ENCODE data around the gene CRIM1. TPM values are rescaled to one million over a fixed set of nuclear protein-coding genes. Genes with fewer than 3 reads are reported as not detected.

Gene CRIM1
- total RNA-seq, 2 experiments from 2014 or later = 1.8 to 2.3 TPM

DNA sequence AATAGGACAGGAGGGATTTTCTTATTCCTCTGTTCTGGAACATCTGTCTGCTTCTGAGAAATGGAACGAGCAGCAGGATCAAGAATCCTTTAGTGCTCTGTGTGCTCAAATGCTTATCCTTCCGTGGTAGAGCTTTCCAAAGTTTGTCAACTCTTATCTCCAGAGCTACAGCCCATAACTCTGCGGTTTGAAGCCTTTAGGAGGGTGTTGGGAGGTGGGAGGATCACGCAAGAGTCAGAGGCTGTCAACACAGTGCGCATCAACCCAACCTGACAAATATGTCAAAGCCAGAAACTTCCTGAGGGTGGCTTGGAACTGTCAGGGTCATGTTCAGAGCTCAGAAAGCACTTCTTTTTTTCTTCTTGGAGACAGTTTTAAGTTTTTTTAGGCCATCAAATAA, 95.9 kb downstream of the CRIM1 start:
- ChIA-PET POLR2A (no interaction called here), CTCF (interaction anchor here (0.6 to 1.5 kb wide), 2 partner anchors 10 to 52 kb away, joined by 3 read pairs; no protein-coding TSS in a partner anchor)
- DNase-seq = no peak
- no peak overlapping the region for H3K27ac Mint-ChIP-seq
- no peaks in the 10 kb centered on the region for H3K9me3 Mint-ChIP-seq
- no peaks in the 10 kb centered on the region for H3K4me1 Mint-ChIP-seq
- no peak overlapping the region for H3K4me3 Mint-ChIP-seq
- no peaks in the 10 kb centered on the region for H3K27me3 Mint-ChIP-seq
- H3K36me3 Mint-ChIP-seq (ENCODE audit: low read depth) = no peaks in the 10 kb centered on the region

DNA sequence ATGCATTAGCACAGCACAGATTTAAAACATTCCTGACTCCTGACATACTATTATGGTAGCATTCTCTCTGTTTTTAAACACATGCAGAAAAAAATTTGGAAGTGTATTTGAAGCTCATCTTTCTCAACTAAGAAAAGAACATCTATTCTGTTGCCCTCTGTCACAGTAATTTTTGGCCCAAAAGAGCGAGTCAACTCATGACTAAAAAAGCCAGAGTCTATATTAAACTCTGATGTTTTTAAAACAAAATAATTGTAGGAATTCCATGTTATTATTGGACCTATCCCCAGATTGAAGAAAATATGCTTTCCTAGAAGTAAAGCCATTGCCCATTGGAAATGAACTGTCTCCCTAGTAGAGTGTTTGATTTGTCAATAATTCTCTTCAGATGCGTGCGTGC, 96.7 kb downstream of the CRIM1 start:
- Mint-ChIP-seq H3K9me3 (no peaks in the 10 kb centered on the region), H3K4me3 (no peak overlapping the region), H3K27me3 (no peaks in the 10 kb centered on the region), H3K27ac (no peak overlapping the region), H3K4me1 (no peaks in the 10 kb centered on the region), H3K36me3 (ENCODE audit: low read depth) (no peaks in the 10 kb centered on the region)
- CTCF ChIA-PET = interaction anchor here (1.5 kb wide), 1 partner anchor 10 kb away, joined by 3 read pairs; no protein-coding TSS in a partner anchor
- POLR2A ChIA-PET = no interaction called here
- no peak for DNase-seq

DNA sequence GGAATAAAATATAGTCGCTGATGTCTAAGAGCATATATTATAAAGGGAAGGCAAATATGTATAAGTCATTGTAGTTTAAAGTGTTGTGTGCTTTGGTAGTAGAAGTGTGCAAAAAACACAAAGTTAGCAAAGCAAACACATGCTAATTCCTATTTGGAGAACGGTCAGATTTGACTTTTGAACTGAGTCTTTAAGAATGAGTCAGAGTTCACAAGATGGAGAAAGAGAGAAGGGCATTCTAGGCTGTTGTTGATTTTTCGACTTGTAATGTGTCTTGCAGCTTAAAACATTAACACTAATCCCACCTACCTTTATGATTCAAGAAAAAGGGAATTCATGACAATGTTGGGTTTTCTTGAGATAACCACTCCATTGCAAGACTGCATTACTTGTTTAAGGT, 98.1 kb downstream of the CRIM1 start:
- no peaks in the 10 kb centered on the region for H3K9me3 Mint-ChIP-seq
- ChIA-PET CTCF (no interaction called here), POLR2A (no interaction called here)
- no peak overlapping the region for H3K4me3 Mint-ChIP-seq
- DNase-seq = no peak
- H3K27me3 Mint-ChIP-seq = no peaks in the 10 kb centered on the region
- H3K36me3 Mint-ChIP-seq (ENCODE audit: low read depth) = no peaks in the 10 kb centered on the region
- H3K4me1 Mint-ChIP-seq = no peaks in the 10 kb centered on the region
- H3K27ac Mint-ChIP-seq = no peak overlapping the region

DNA sequence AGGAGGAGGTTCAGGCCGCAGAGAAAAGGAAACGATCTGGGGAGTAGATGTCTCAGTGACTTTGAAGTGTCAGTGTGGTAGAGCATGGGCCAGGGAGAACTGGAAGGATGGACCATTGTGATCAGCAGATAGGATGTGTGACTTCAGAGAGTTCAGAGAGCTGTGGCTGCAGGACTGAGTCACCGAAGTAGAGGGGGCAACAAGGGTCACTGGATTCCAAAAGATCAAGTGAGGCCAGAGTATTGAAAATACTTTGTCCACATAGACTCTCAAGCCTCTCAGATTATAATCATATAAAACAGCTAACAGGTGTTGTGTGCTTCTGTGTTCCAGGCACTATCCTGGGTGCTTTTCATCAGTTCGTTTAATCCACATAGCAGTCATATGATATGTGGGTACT, 99.4 kb downstream of the CRIM1 start:
- CTCF ChIA-PET = no interaction called here
- Mint-ChIP-seq H3K27ac (no peak overlapping the region), H3K4me3 (no peak overlapping the region), H3K36me3 (ENCODE audit: low read depth) (no peaks in the 10 kb centered on the region), H3K27me3 (no peaks in the 10 kb centered on the region), H3K9me3 (no peaks in the 10 kb centered on the region), H3K4me1 (no peaks in the 10 kb centered on the region)
- POLR2A ChIA-PET = no interaction called here
- DNase-seq = no peak

DNA sequence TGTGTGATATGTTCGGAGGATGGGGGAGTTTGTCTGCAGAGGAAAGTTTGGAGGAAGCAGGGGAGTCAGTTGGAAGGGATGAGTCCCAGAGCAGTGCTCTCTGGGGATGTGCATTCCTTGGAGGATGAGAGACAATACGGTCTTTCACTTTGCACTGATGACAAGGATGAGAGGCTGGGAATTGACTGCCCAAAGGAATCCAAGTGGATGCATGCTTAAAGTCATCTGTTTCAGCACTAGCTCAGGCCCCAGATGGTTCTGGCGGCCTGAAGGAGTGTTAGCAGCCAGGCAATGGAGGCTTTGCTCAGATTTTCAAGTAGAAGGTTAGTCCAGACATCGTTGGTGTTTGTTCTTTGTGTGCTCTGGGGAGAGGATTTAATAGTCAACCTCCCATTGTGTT, 100.2 kb downstream of the CRIM1 start:
- H3K4me3 Mint-ChIP-seq = no peak overlapping the region
- H3K27me3 Mint-ChIP-seq = no peaks in the 10 kb centered on the region
- CTCF ChIA-PET = interaction anchor here (0.9 kb wide), 1 partner anchor 9 kb away, joined by 3 read pairs; no protein-coding TSS in a partner anchor
- POLR2A ChIA-PET = no interaction called here
- H3K36me3 Mint-ChIP-seq (ENCODE audit: low read depth) = no peaks in the 10 kb centered on the region
- no peak for DNase-seq
- no peak overlapping the region for H3K27ac Mint-ChIP-seq
- no peaks in the 10 kb centered on the region for H3K9me3 Mint-ChIP-seq
- no peaks in the 10 kb centered on the region for H3K4me1 Mint-ChIP-seq

DNA sequence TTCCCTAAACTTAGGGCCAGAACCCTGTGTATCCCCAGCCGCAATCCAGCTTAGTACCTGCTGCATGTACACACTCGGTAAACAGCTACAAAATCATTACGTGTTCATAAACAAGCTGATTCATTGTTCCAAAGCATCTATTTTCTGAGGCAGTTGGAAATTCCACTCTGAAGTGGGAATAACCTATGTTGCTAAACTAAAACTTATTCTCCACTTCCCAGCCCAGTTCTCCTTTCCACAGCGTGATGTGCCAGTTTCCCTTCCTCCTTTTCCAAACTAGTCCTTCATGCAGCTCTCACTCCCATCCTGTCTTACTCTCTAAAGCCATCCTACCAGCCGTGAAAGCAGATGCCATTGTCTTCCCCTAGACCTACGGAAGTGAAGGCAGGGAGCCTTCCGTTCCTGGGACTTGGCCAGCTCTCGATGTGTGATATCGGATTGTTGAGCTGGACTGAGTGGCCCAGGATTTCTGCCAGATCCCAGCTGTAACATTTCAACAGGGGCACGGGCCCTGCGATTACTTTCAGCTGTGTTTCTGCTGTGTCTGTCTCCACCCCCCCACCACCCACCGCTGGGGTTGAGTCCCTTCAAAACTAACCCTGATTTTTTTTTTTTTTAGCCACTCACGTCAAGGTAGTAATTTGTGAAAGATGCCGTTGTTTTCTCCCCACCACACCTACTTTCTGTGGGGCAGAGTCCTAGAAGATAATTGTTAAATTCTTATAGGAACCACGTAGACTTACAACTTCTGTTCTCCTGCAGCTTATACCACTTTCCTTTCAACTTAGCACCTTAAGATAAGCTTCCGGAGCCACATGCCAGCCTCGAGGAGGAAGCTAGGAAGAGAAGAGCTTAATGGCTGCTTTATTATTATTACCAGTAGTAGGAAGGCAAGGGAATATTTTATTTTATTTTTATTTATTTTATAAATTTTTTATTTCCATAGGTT, 100.9 kb downstream of the CRIM1 start:
- H3K4me3 Mint-ChIP-seq = no peak overlapping the region
- H3K9me3 Mint-ChIP-seq = no peaks in the 10 kb centered on the region
- ChIA-PET CTCF (interaction anchor here (0.5 to 0.9 kb wide), 3 partner anchors 9 to 16 kb away, joined by 3 to 4 read pairs (median 3); no protein-coding TSS in a partner anchor), POLR2A (no interaction called here)
- no peak overlapping the region for H3K27ac Mint-ChIP-seq
- H3K36me3 Mint-ChIP-seq (ENCODE audit: low read depth) = no peaks in the 10 kb centered on the region
- no peak for DNase-seq
- H3K27me3 Mint-ChIP-seq = no peaks in the 10 kb centered on the region
- no peaks in the 10 kb centered on the region for H3K4me1 Mint-ChIP-seq

DNA sequence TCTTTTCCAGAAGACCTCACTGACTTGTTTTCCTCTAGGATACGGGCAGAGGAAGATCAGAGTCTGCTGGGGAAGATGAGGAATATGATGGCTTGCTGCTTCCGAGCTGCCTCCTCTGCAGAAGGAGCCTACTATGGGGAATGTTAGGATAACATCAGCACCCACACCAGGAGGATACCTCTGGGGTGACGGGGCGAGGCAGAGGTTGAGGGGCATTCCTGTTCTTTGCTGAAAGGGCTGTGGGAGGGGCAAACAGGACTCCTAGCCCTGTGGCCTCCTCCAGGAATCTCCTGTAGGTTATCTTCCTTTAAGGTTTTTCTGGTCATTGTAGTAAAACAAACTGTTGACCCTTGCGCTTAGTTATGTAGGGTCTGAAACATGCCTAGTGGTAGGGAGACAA, 102.5 kb downstream of the CRIM1 start:
- Mint-ChIP-seq H3K27me3 (no peaks in the 10 kb centered on the region), H3K27ac (no peak overlapping the region), H3K36me3 (ENCODE audit: low read depth) (no peaks in the 10 kb centered on the region), H3K9me3 (no peaks in the 10 kb centered on the region), H3K4me1 (no peaks in the 10 kb centered on the region), H3K4me3 (no peak overlapping the region)
- POLR2A ChIA-PET = no interaction called here
- CTCF ChIA-PET = no interaction called here
- DNase-seq = no peak

DNA sequence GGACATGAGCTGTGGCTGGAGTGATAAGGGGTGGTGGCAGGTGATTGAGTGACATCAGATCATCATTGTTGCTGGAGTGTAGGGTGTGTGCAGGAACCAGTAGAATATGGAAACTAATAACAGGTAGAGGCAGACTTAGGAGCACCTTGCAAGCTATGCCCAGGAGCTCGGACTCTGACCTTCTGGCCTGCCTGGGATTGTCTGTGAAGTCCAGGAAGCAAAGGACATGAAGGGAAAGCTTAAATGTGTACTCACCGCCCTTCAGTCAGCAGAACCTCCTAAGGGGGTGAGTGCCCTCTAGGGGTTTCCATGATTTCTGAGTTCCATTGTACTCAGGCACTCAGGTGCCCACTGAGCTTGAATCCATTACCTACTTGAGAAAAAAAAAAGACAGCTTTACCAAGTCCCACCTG, 104.2 kb downstream of the CRIM1 start:
- DNase-seq = no peak
- ChIA-PET POLR2A (no interaction called here), CTCF (interaction anchor here (0.6 kb wide), 1 partner anchor 1602 kb away, joined by 3 read pairs; no protein-coding TSS in a partner anchor)
- no peaks in the 10 kb centered on the region for H3K4me1 Mint-ChIP-seq
- no peaks in the 10 kb centered on the region for H3K27me3 Mint-ChIP-seq
- H3K9me3 Mint-ChIP-seq = no peaks in the 10 kb centered on the region
- no peak overlapping the region for H3K27ac Mint-ChIP-seq
- no peak overlapping the region for H3K4me3 Mint-ChIP-seq
- no peaks in the 10 kb centered on the region for H3K36me3 Mint-ChIP-seq (ENCODE audit: low read depth)

DNA sequence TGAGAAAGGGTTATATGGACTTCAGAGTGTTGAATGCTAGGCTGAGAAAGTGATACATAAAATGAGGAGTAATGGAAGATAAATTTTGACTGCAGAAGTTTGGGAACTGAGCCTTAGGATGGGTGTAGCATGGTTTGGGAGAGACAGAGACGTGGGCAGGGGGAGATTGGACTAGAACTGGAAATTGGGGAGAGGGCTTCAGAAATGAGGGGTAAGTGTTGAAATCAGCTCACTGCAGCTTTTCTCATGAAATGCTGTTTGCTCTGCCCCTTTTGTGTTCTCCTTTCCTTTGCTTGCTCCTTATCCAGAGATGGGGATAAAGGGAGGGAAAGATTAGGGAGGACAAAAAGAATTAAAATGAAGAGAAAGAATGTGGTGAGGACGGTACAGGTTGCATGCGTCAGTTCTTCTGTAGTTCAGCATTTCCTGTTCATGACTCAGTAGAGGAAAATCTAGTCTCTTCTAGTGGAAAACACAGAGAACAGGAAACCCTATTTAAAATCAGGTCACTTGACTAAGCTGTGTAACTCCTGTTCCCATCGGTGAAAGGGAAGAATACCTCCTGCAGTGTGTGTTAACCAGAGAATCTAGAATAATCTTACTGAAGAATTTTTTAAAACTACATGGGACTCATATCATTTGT, 105.6 kb downstream of the CRIM1 start:
- Mint-ChIP-seq H3K4me3 (no peak overlapping the region), H3K9me3 (no peaks in the 10 kb centered on the region), H3K27ac (no peak overlapping the region), H3K4me1 (no peaks in the 10 kb centered on the region), H3K27me3 (no peaks in the 10 kb centered on the region), H3K36me3 (ENCODE audit: low read depth) (no peaks in the 10 kb centered on the region)
- DNase-seq = no peak
- POLR2A ChIA-PET = no interaction called here
- CTCF ChIA-PET = interaction anchor here (1.0 to 1.3 kb wide), 3 partner anchors 10 to 46 kb away, joined by 3 read pairs; no protein-coding TSS in a partner anchor

DNA sequence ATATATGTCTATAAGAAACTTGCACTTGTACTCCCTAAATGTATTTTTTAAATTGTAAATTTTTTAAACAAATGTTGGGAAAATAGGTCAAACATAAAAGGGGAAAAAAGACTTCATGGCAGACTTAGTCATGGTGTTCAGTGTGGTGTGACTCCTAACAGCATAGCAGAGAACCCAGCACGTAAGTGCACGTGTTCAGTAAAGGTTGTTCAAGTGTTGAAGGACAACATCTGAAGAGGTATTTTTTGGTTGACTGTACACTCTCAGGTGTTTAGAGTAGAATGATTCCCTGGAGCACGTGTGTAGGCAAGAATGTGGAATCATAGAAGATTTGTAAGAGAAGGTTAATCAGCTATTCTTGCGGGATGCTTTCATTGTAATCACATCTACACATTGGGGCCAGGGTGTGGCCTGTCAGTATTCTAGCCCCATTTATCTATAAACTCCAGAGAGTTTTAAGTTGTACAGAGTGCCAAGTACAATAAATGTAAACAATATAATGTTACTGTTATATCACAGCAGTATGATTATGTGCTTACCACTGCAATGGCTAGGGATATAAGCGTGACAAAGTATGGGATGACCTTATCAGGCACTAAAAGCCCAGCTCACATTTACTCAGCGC, 106.8 kb downstream of the CRIM1 start:
- H3K27me3 Mint-ChIP-seq = no peaks in the 10 kb centered on the region
- ChIA-PET CTCF (interaction anchor here (0.5 to 1.3 kb wide), 5 partner anchors 11 to 47 kb away, joined by 3 to 4 read pairs (median 3); no protein-coding TSS in a partner anchor), POLR2A (interaction anchor here (0.6 kb wide), 1 partner anchor 66 kb away, joined by 5 read pairs; no protein-coding TSS in a partner anchor)
- H3K4me3 Mint-ChIP-seq = no peak overlapping the region
- H3K27ac Mint-ChIP-seq = no peak overlapping the region
- no peaks in the 10 kb centered on the region for H3K9me3 Mint-ChIP-seq
- H3K36me3 Mint-ChIP-seq (ENCODE audit: low read depth) = no peaks in the 10 kb centered on the region
- no peak for DNase-seq
- H3K4me1 Mint-ChIP-seq = no peaks in the 10 kb centered on the region

DNA sequence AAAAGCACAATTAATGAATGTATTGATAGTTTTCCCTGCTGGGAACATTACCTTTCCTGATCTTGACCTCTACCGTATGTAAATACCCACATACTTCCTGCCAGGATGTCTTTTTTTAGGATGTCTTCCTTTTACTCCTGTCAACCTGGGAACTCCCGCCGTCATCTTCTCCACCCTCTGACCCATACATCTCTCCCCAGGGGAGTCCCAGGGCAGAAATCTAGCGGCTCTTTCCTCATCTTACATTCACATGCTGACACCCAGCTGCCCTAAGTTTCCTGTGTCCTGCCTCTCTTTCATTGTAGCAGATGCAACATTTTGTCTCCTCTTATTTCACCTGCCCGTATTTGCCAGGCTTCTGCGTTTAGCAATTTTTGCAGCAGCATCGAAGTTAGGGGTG, 107.8 kb downstream of the CRIM1 start:
- CTCF ChIA-PET = no interaction called here
- Mint-ChIP-seq H3K27me3 (no peaks in the 10 kb centered on the region), H3K36me3 (ENCODE audit: low read depth) (no peaks in the 10 kb centered on the region), H3K4me1 (no peaks in the 10 kb centered on the region), H3K4me3 (no peak overlapping the region), H3K27ac (no peak overlapping the region), H3K9me3 (no peaks in the 10 kb centered on the region)
- no peak for DNase-seq
- POLR2A ChIA-PET = no interaction called here

DNA sequence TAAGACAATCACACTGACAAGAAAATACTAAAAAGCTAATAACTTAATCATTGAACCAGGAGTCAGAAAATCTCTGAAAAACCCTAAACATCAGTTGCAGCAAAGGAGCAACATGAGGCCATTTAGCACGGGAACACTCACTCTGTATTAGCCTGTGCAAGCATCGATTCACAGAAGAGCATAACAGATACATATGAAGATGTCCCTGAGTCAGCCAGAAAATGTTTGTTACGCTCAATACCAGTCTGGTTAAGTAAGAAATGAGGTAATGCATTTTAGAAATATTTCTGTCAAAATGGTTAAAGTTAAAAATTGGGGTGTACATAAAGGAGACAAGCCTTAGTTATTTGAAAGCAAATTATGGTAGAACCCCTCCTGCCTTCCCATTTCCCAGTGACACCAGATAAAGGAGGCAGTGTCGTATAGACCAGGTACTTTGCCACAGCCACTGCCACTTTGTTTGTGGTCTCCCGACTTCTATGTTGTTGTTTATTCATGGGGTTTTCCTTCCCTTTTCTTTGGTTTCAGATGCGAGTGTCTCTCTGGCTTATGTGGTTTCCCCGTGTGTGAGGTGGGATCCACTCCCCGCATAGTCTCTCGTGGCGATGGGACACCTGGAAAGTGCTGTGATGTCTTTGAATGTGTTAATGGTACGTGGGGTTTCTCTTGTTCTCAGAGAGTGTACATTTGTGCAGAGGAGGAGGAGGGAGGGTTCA, 108.6 kb downstream of the CRIM1 start:
- ChIA-PET POLR2A (no interaction called here), CTCF (no interaction called here)
- no peak for DNase-seq
- Mint-ChIP-seq H3K36me3 (ENCODE audit: low read depth) (no peaks in the 10 kb centered on the region), H3K27me3 (no peaks in the 10 kb centered on the region), H3K9me3 (no peaks in the 10 kb centered on the region), H3K4me3 (no peak overlapping the region), H3K27ac (peak overlapping the region; percentile 15), H3K4me1 (no peaks in the 10 kb centered on the region)
